Omental fat pad (tissue), 4 donors: ENCODE measurements around the gene OSBPL10. TPM values are rescaled to one million over a fixed set of nuclear protein-coding genes. Genes with fewer than 3 reads are reported as not detected.

Experiments used
- ATAC-seq: fragments of 150-250 bp; one replicate; pipeline ENCODE4 v1.9.1; 2016; ENCODE audit warnings: mild to moderate bottlenecking, moderate library complexity; ENCODE audit not compliant: low FRiP score
- DNase-seq: peaks from one replicate; pipeline ENCODE4 v3.0.0-alpha.2; 2019; ENCODE audit warnings: low spot score
- total RNA-seq, 4 donors: library from RNA; depleted of rRNA; stranded (reverse); fragments of >200 nt; gene quantifications; one replicate each; pipeline ENCODE4 v1.1.0, GENCODE V29; 2016
- TF ChIP-seq, protein P1 (sequence below), 3 donors: fragments of 450-650 bp; IDR thresholded peaks; one replicate each; pipeline ENCODE4 v1.5.1; 2016 to 2017; ENCODE audit warnings: antibody characterized with exemption in 3 of 3, mild to moderate bottlenecking in 3 of 3, moderate library complexity in 2 of 3

Gene OSBPL10
- total RNA-seq, 4 donors from 2014 or later = 6.3 to 67.1 (median 10.5) TPM

- ATAC-seq (no peak), DNase-seq (no peak)
- TF ChIP-seq, protein P1, sequence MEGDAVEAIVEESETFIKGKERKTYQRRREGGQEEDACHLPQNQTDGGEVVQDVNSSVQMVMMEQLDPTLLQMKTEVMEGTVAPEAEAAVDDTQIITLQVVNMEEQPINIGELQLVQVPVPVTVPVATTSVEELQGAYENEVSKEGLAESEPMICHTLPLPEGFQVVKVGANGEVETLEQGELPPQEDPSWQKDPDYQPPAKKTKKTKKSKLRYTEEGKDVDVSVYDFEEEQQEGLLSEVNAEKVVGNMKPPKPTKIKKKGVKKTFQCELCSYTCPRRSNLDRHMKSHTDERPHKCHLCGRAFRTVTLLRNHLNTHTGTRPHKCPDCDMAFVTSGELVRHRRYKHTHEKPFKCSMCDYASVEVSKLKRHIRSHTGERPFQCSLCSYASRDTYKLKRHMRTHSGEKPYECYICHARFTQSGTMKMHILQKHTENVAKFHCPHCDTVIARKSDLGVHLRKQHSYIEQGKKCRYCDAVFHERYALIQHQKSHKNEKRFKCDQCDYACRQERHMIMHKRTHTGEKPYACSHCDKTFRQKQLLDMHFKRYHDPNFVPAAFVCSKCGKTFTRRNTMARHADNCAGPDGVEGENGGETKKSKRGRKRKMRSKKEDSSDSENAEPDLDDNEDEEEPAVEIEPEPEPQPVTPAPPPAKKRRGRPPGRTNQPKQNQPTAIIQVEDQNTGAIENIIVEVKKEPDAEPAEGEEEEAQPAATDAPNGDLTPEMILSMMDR (IDR thresholded peaks at IDR 0.05) = no peak
These were observed 170.1 kb downstream of the OSBPL10 start for GRCh38 chr3:31810991-31811433.

DNA sequence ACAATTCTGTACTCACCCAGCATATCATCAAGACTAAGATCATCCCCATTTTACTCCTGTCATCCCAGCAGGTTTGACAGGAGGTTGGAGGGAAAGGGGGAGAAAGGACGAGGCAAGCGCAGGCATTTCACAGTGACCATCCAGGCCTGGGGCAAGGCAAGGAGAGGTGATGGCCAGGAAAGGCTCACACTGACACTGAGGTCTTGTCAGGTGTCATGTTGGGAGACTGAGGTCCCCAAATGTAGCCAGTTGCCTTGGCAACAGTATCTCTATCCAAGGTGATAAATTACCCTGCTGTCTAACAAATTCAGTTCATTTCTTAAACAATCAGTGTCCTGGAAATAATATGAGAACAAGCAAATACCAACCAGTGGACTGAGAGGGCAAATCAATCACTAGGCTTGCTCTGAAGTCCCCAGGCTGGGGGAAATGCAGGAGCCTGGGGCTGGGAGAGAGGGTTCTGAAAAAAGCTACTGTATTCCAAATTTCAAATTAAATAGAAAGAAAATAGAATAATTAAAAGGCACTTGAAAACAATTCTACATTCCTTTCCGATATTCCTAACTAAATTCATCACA is 172.8 kb downstream of the OSBPL10 start:
- ATAC-seq = no peak
- TF ChIP-seq, protein P1 (IDR thresholded peaks at IDR 0.05) = no peak
- DNase-seq = no peak

- TF ChIP-seq, protein P1 (IDR thresholded peaks at IDR 0.05) = no peak
- ATAC-seq = no peak
- DNase-seq = no peak
These were observed 176.6 kb downstream of the OSBPL10 start for GRCh38 chr3:31804251-31805051.

- ATAC-seq = no peak
- DNase-seq = no peak
- TF ChIP-seq, protein P1 (IDR thresholded peaks at IDR 0.05) = no peak
These were observed 177.9 kb downstream of the OSBPL10 start for GRCh38 chr3:31802981-31803740.

GRCh38 chr3:31800436-31800835 is 180.6 kb downstream of the OSBPL10 start:
- DNase-seq = no peak
- TF ChIP-seq, protein P1 (IDR thresholded peaks at IDR 0.05) = no peak
- ATAC-seq = no peak

- no peak for ATAC-seq
- no peak for DNase-seq
- TF ChIP-seq, protein P1 (IDR thresholded peaks at IDR 0.05) = no peak
These were observed 182.2 kb downstream of the OSBPL10 start for GRCh38 chr3:31798840-31799239.
